MM.1S (cell line): ENCODE measurements around the gene SLC16A10.

Experiments
- DNase-seq: peaks from one replicate; pipeline ENCODE4 v3.0.0-alpha.2; 2015
- H2AFZ ChIP-seq: fragments of 300-600 bp; sonication (generic); 2 replicates; pipeline ENCODE4 v1.6.0; 2016; ENCODE audit warnings: antibody characterized with exemption, low read length
- H3F3A ChIP-seq: fragments of 300-600 bp; sonication (generic); 2 replicates; pipeline ENCODE4 v1.6.1; 2016; ENCODE audit warnings: mild to moderate bottlenecking, antibody characterized with exemption, low read length, moderate library complexity, mixed read lengths; ENCODE audit not compliant: insufficient read depth
- H3K27ac ChIP-seq: fragments of 300-600 bp; sonication (generic); 2 replicates; pipeline ENCODE4 v1.5.1; 2016; ENCODE audit warnings: mild to moderate bottlenecking, low read length
- H3K27me3 ChIP-seq: fragments of 300-600 bp; sonication (generic); replicated peaks from 2 replicates; pipeline ENCODE4 v1.6.0; 2016; ENCODE audit warnings: low read length; ENCODE audit not compliant: insufficient read depth
- H3K36me3 ChIP-seq: fragments of 300-600 bp; sonication (generic); replicated peaks from 2 replicates; pipeline ENCODE4 v1.6.1; 2016; ENCODE audit warnings: mild to moderate bottlenecking, low read length, mixed read lengths; ENCODE audit not compliant: insufficient read depth
- H3K4me1 ChIP-seq: fragments of 300-600 bp; sonication (generic); 2 replicates; pipeline ENCODE4 v1.6.1; 2016; ENCODE audit warnings: low read length, mixed read lengths
- H3K4me2 ChIP-seq: fragments of 300-600 bp; sonication (generic); 2 replicates; pipeline ENCODE4 v1.6.0; 2016; ENCODE audit warnings: low read depth, low read length
- H3K4me3 ChIP-seq: fragments of 300-600 bp; sonication (generic); 2 replicates; pipeline ENCODE4 v1.5.1; 2016; ENCODE audit warnings: low read length, mixed read lengths
- H3K79me2 ChIP-seq: fragments of 300-600 bp; sonication (generic); 2 replicates; pipeline ENCODE4 v1.6.1; 2016; ENCODE audit warnings: mixed run types, low read length, mixed read lengths
- H3K9ac ChIP-seq: fragments of 300-600 bp; sonication (generic); 2 replicates; pipeline ENCODE4 v1.6.1; 2016; ENCODE audit warnings: low read length, mixed read lengths
- H3K9me2 ChIP-seq: fragments of 300-600 bp; sonication (generic); replicated peaks from 2 replicates; pipeline ENCODE4 v1.6.1; 2016; ENCODE audit warnings: mild to moderate bottlenecking, low read length, mixed read lengths; ENCODE audit not compliant: insufficient read depth
- H3K9me3 ChIP-seq: fragments of 300-600 bp; sonication (generic); replicated peaks from 2 replicates; pipeline ENCODE4 v1.6.1; 2016; ENCODE audit warnings: mild to moderate bottlenecking, low read length, mixed read lengths; ENCODE audit not compliant: insufficient read depth
- H4K20me1 ChIP-seq: fragments of 300-600 bp; sonication (generic); 2 replicates; pipeline ENCODE4 v1.6.1; 2016; ENCODE audit warnings: mild to moderate bottlenecking, low read length, moderate library complexity, mixed read lengths; ENCODE audit not compliant: insufficient read depth
- EZH2 ChIP-seq: fragments of 300-600 bp; sonication (generic); optimal IDR thresholded peaks from 2 replicates; pipeline ENCODE3; 2017; ENCODE audit warnings: low read depth, mild to moderate bottlenecking, antibody characterized with exemption, low read length, mixed read lengths
- EZH2phosphoT487 ChIP-seq: fragments of 300-600 bp; sonication (generic); IDR thresholded peaks from 2 replicates; pipeline ENCODE4 v1.6.1; 2018; ENCODE audit warnings: antibody characterized with exemption, low read length
- TF ChIP-seq, protein P1 (sequence below): fragments of 300-600 bp; sonication (generic); IDR thresholded peaks from 2 replicates; pipeline ENCODE4 v1.5.1; 2016; ENCODE audit warnings: antibody characterized with exemption, low read length, mixed read lengths

Gene SLC16A10

GRCh38 chr6:111173946-111174345, 86.6 kb downstream of the SLC16A10 start:
- H3K36me3 ChIP-seq: no peaks in the 10 kb centered on the region
- H3K9ac ChIP-seq: no peak overlapping the region
- no peaks in the 10 kb centered on the region for H3K9me3 ChIP-seq
- H3K9me2 ChIP-seq: no peaks in the 10 kb centered on the region
- H3K4me1 ChIP-seq: no peaks in the 10 kb centered on the region
- H3K4me3 ChIP-seq: no peak overlapping the region
- DNase-seq: no peak
- H3K27me3 ChIP-seq: no peaks in the 10 kb centered on the region
- no peak overlapping the region for H3K27ac ChIP-seq
- no peak overlapping the region for H2AFZ ChIP-seq
- TF ChIP-seq EZH2 (no peak), EZH2phosphoT487 (no peak)
- TF ChIP-seq, protein P1, sequence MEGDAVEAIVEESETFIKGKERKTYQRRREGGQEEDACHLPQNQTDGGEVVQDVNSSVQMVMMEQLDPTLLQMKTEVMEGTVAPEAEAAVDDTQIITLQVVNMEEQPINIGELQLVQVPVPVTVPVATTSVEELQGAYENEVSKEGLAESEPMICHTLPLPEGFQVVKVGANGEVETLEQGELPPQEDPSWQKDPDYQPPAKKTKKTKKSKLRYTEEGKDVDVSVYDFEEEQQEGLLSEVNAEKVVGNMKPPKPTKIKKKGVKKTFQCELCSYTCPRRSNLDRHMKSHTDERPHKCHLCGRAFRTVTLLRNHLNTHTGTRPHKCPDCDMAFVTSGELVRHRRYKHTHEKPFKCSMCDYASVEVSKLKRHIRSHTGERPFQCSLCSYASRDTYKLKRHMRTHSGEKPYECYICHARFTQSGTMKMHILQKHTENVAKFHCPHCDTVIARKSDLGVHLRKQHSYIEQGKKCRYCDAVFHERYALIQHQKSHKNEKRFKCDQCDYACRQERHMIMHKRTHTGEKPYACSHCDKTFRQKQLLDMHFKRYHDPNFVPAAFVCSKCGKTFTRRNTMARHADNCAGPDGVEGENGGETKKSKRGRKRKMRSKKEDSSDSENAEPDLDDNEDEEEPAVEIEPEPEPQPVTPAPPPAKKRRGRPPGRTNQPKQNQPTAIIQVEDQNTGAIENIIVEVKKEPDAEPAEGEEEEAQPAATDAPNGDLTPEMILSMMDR: no peak
- H3K79me2 ChIP-seq: no peaks in the 10 kb centered on the region
- H4K20me1 ChIP-seq: no peaks in the 10 kb centered on the region
- no peaks in the 10 kb centered on the region for H3F3A ChIP-seq
- no peak overlapping the region for H3K4me2 ChIP-seq

- Histone ChIP-seq H3K9ac (no peak overlapping the region), H3K9me2 (no peaks in the 10 kb centered on the region), H3K36me3 (no peaks in the 10 kb centered on the region), H4K20me1 (no peaks in the 10 kb centered on the region), H2AFZ (no peak overlapping the region), H3K27ac (no peak overlapping the region), H3K79me2 (no peaks in the 10 kb centered on the region), H3K4me3 (no peak overlapping the region), H3F3A (no peaks in the 10 kb centered on the region), H3K27me3 (no peaks in the 10 kb centered on the region), H3K4me2 (no peak overlapping the region), H3K9me3 (no peaks in the 10 kb centered on the region), H3K4me1 (no peaks in the 10 kb centered on the region)
- TF ChIP-seq EZH2phosphoT487 (no peak), EZH2 (no peak)
- TF ChIP-seq, protein P1: no peak
- no peak for DNase-seq
Observed at GRCh38 chr6:111175109-111175508, 87.8 kb downstream of the SLC16A10 start.

DNA sequence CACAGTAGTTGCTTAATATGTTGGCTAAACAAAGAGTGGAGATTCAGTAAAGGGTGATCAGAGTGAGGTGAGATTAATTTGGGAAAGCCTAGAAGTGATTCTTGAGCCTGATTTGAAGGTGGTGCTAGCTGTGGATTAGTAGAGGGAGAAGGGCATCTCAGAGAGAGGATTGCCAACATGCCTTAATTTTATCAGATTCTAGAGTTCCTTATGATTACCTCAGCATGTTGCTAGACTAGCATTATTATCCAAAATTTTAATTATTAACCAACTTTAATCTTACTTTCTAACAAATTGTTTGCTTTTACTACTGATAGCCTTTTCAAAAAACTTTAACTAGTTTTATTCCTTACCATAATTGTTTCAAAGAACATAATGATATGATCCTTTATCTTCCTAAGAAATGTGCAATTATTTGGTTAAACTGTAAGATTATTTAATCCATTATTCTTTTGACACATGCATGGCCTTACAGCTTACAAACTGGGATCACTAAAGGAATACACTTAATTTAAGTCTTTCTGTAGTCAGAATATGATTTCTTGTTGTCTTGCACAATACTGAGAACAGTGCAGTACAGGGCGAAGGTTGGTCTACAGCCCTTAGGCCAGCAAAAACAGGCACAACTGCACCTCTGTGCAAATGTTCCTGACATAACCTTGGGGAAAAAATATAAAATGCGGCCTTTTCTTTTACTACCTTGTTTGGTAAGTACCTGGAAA, 88.9 kb downstream of the SLC16A10 start:
- no peak for DNase-seq
- no peaks in the 10 kb centered on the region for H3K9me3 ChIP-seq
- no peak overlapping the region for H3K27ac ChIP-seq
- H3K27me3 ChIP-seq: no peaks in the 10 kb centered on the region
- H3K4me1 ChIP-seq: no peaks in the 10 kb centered on the region
- no peaks in the 10 kb centered on the region for H4K20me1 ChIP-seq
- no peaks in the 10 kb centered on the region for H3F3A ChIP-seq
- no peak overlapping the region for H3K9ac ChIP-seq
- no peak overlapping the region for H3K4me2 ChIP-seq
- TF ChIP-seq, protein P1: no peak
- TF ChIP-seq EZH2phosphoT487: no peak
- no peak for TF ChIP-seq EZH2
- no peak overlapping the region for H3K4me3 ChIP-seq
- no peaks in the 10 kb centered on the region for H3K36me3 ChIP-seq
- H2AFZ ChIP-seq: no peak overlapping the region
- no peaks in the 10 kb centered on the region for H3K79me2 ChIP-seq
- H3K9me2 ChIP-seq: no peaks in the 10 kb centered on the region
